Erythroblast (primary cell): ENCODE measurements around the gene RAET1G.

Experiments used
- GATA1 ChIP-seq: IDR thresholded peaks from 2 replicates; pipeline ENCODE4 v1.6.1; 2011; ENCODE audit warnings: low read depth, mild to moderate bottlenecking, control low read depth, low read length, moderate library complexity
- POLR2A ChIP-seq: IDR thresholded peaks from 2 replicates; pipeline ENCODE4 v1.6.1; 2011; ENCODE audit warnings: mild to moderate bottlenecking, low read length

DNA sequence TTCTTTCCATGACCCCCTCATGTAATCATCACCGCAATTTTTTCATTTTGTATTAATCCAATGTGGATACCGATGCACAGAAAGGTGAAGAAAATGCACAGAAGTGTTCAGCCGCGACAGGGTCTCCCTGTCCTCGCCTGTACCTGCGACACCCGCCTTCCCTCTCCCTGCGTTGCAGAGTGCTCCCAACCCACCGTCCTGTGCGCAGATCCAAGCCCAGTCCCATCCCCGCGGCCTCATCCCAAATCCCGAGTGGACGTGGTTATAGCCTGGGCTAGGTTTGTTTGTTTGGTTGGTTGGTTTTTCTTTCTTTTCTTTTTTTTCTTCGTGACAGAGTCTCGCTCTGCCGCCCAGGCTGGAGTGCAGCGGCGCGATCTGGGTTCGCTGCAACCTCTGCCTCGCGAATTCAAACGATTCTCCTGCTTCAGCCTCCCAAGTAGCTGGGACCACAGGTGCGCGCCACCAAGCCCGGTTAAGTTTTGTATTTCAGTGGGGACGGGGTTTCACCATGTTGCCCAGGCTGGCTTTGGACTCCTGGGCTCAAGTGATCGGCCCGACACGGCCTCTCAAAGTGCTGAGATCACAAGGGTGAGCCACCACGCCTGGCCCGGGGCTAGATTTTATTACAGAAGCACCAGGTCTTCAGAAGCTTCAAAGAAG lies 536 bp upstream of the RAET1G start:
- TF ChIP-seq GATA1 (no peak), POLR2A (no peak)
